ENCODE results near the gene NCF2.

Gene NCF2

DNA sequence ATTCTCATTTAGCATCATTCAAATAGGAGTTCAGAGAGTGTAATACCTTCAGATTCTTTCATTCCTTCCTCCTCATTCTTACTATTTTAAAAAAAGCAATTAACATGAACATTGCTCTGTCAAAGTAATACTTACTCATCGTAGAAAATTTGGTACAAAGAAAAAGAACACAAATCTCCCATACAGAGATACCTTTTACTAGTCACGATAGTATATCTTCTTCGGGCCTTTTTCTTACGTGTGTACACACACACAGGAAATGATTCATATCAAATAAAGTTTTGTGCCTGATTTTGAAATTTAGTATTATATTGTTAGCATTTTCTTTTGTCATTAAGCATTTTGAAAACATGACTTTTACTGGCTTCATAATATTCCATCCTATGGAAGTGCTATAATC is 52.9 kb downstream of the NCF2 start:
- no peak overlapping the region for H3K4me3 ChIP-seq (ENCODE audit: low read depth, low read length)
- TF ChIP-seq, protein P1, sequence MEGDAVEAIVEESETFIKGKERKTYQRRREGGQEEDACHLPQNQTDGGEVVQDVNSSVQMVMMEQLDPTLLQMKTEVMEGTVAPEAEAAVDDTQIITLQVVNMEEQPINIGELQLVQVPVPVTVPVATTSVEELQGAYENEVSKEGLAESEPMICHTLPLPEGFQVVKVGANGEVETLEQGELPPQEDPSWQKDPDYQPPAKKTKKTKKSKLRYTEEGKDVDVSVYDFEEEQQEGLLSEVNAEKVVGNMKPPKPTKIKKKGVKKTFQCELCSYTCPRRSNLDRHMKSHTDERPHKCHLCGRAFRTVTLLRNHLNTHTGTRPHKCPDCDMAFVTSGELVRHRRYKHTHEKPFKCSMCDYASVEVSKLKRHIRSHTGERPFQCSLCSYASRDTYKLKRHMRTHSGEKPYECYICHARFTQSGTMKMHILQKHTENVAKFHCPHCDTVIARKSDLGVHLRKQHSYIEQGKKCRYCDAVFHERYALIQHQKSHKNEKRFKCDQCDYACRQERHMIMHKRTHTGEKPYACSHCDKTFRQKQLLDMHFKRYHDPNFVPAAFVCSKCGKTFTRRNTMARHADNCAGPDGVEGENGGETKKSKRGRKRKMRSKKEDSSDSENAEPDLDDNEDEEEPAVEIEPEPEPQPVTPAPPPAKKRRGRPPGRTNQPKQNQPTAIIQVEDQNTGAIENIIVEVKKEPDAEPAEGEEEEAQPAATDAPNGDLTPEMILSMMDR (IDR thresholded peaks at IDR 0.05; ENCODE audit: low read depth, low read length) = no peak
- TF ChIP-seq, protein P2, sequence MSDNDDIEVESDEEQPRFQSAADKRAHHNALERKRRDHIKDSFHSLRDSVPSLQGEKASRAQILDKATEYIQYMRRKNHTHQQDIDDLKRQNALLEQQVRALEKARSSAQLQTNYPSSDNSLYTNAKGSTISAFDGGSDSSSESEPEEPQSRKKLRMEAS (IDR thresholded peaks at IDR 0.05; ENCODE audit: low read depth, low read length) = no peak
- TF ChIP-seq MYC (IDR thresholded peaks at IDR 0.05; ENCODE audit: low read depth, low read length) = no peak
- TF ChIP-seq POLR2A (IDR thresholded peaks at IDR 0.05; ENCODE audit: extremely low read depth, insufficient read length) = no peak
- no peak for DNase-seq (ENCODE audit: low read depth)

DNA sequence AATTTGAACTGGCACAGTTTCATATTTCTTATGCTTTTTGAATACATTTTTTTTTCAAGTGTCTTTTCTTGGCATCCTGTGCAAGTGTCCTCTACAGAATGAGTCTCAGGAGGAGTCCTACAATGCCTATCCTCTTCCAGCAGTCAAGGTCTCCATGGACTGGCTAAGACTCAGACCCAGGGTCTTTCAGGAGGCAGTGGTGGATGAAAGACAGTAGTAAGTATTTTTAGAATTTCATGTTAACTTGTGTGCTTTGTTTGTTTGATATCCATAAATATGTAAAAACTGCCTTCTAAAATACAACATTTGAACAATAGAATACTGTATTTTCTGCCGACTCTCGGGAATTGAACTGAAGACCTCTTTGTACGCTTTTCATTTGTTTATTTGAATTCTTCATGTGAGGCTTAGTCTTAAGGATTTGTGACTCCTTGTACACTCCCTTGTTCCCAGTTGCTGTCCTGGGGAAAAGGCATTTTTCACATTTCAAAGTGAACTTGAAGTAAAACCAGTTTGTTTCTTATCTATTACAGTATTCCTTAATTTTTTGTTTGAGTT is 56.6 kb downstream of the NCF2 start:
- DNase-seq (ENCODE audit: low read depth) = no peak
- TF ChIP-seq MYC (IDR thresholded peaks at IDR 0.05; ENCODE audit: low read depth, low read length) (no peak), POLR2A (IDR thresholded peaks at IDR 0.05; ENCODE audit: extremely low read depth, insufficient read length) (no peak)
- TF ChIP-seq, protein P2 (IDR thresholded peaks at IDR 0.05; ENCODE audit: low read depth, low read length) = no peak
- TF ChIP-seq, protein P1 (IDR thresholded peaks at IDR 0.05; ENCODE audit: low read depth, low read length) = no peak
- H3K4me3 ChIP-seq (ENCODE audit: low read depth, low read length) = no peak overlapping the region

DNA sequence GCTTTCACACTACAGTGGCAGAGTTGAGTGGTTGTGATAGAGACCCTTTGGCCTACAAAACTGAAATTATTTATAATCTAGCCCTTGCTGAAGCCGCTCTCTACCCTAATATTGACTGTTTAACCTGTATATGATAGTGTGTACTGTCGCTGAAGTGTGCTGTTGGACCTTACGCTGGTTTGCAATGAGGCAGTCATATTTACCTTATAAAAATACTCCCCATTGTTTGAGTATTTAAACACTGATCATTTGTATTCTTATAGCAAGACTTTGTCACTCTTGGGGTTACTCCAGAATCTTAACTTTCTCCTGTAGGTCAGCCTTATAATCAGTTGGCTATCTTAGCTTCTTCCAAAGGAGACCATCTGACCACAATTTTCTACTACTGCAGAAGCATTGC is 61.7 kb downstream of the NCF2 start:
- DNase-seq (ENCODE audit: low read depth) = no peak
- TF ChIP-seq, protein P1 (IDR thresholded peaks at IDR 0.05; ENCODE audit: low read depth, low read length) = no peak
- TF ChIP-seq, protein P2 (IDR thresholded peaks at IDR 0.05; ENCODE audit: low read depth, low read length) = no peak
- TF ChIP-seq POLR2A (IDR thresholded peaks at IDR 0.05; ENCODE audit: extremely low read depth, insufficient read length) = no peak
- no peak for TF ChIP-seq MYC (IDR thresholded peaks at IDR 0.05; ENCODE audit: low read depth, low read length)
- no peak overlapping the region for H3K4me3 ChIP-seq (ENCODE audit: low read depth, low read length)

DNA sequence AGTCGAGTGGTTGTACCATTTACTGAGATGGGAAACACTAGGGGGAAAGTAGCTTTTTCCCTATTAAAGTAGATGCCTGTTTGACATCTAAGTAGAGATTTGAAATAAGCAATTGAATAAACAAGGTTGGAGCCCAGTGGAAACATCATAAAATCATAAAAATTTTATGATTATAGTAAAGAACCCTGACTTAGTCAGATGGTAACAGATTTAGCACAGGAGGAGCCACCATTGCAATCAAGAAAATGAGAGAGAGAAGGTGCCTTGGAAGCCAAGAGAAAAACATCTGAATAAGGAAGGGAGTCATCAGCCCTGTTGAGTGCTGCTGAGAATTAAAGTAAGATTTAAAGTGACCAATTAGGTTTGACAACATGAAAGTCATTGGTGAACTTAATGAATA is 68.2 kb downstream of the NCF2 start:
- no peak for DNase-seq (ENCODE audit: low read depth)
- no peak overlapping the region for H3K4me3 ChIP-seq (ENCODE audit: low read depth, low read length)
- no peak for TF ChIP-seq POLR2A (IDR thresholded peaks at IDR 0.05; ENCODE audit: extremely low read depth, insufficient read length)
- TF ChIP-seq, protein P2 (IDR thresholded peaks at IDR 0.05; ENCODE audit: low read depth, low read length) = no peak
- TF ChIP-seq, protein P1 (IDR thresholded peaks at IDR 0.05; ENCODE audit: low read depth, low read length) = no peak
- TF ChIP-seq MYC (IDR thresholded peaks at IDR 0.05; ENCODE audit: low read depth, low read length) = no peak

DNA sequence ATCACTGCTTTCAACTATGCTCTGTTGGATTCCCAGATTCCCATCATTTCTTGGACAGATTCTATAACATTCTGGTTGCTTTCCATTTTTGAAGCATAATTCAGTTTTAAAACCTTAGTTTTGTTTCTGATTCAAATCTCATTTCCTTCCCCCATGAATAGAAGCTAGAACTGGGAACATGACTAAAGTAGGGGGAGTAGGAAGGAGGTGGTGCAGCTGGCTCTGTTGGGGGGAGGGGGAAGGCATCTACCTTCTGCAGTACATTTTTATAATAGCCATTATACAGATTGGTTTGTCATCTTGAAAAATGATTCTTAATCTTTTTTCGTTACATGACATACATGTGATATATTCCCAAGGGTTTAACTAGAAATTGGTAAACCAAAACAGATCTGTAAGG is 69.9 kb downstream of the NCF2 start:
- TF ChIP-seq POLR2A (IDR thresholded peaks at IDR 0.05; ENCODE audit: extremely low read depth, insufficient read length) = no peak
- TF ChIP-seq, protein P1 (IDR thresholded peaks at IDR 0.05; ENCODE audit: low read depth, low read length) = no peak
- no peak for TF ChIP-seq MYC (IDR thresholded peaks at IDR 0.05; ENCODE audit: low read depth, low read length)
- TF ChIP-seq, protein P2 (IDR thresholded peaks at IDR 0.05; ENCODE audit: low read depth, low read length) = no peak
- no peak for DNase-seq (ENCODE audit: low read depth)
- H3K4me3 ChIP-seq (ENCODE audit: low read depth, low read length) = no peak overlapping the region

Measured in NB4 (cell line).